IPS DF 4.7 (cell line): ENCODE data around the gene NOTCH3.

ENCODE experiments used
- DNase-seq: peaks from one replicate; pipeline ENCODE4 v3.0.0-alpha.2; 2013; ENCODE audit warnings: low spot score; ENCODE audit errors: extremely low read depth

The NOTCH3 gene

DNA sequence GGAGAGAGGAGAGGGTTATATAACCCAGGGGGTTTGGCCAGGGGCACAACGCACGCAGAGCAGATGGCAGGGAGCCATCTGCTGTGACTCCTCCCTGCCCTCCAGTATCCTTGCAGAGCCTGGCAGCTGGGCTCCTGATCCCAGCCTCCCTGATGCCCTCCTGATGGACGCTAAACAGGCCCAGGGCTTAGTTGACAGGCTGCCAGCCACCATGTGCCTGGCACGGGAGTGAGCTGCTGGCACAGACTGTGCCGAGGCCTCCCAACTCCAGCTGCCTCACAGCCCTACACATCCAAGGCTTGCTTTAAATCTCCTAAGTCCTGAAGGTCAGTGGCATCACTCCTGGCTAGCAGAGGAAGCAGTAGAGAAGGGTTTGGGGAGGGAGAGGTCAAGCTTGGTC is 76.9 kb downstream of the NOTCH3 start:
- DNase-seq, result no peak

GRCh38 chr19:15123031-15123890 is 77.5 kb downstream of the NOTCH3 start:
- no peak for DNase-seq

- DNase-seq, result no peak
Measured at GRCh38 chr19:15122331-15123030, 78.3 kb downstream of the NOTCH3 start.

DNA sequence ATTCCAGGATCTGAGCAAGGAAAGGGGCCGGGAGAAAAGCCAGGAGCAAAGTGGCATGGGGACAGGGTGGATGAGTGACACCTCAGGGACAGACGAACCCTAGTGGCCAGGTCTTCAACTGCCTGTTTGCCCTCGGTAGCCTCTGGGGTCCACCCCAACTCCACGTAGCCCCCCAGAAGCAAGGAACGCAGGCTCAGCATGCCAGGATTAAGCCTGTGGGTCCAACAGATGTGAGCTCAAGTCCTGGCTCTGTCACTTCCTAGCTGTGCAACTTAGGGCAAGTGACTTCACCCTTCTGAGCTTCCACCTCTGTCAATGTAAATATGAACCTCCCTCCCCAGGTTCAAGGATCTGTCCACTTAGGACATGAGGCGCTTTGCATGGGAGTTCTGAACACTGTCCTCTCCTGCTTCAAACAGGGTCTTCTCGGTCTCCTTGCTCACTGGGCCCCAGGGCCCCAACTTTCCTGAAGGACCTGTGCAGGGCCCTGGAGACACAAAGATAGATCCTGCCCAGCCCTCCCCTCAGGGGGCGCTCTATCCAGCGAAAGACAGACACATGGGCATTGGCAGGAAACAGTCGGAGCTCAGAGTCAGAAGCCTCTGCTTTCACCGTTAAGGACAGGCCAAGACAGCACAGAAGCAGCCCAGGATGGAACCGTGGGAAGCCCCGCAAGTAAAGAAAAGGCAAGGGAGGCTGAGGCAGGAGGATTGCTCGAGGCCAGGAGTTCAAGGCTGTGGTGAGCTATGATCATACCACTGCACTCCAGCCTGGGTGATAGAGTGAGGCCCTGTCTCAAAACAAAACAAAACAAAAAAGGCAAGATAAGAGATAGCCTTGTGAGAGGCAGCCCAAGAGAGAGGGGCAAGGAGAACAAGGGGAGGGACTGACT is 80.4 kb downstream of the NOTCH3 start:
- DNase-seq, result no peak

- no peak for DNase-seq
Measured at GRCh38 chr19:15118789-15119494, 81.9 kb downstream of the NOTCH3 start.

DNA sequence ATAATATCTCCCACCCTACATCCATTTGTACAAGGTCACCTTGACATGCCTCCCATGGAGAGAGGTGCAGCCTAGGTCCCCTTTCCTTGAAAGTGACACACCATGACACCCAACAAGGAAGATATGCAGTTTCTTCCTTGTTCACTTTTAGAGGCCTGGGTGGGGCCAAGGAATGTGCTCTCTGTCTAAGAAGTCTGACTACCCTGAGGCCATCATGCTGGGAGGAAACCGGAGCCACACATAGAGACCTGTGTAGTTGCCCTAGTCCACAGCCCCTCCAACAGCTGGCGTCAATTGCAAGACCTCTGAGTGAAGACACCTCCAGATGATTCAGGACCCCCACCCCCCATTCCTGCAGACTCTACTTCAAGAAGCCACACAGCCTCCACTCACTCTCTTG is 82.5 kb downstream of the NOTCH3 start:
- DNase-seq, result no peak

- no peak for DNase-seq
Measured at GRCh38 chr19:15116856-15117255, 83.9 kb downstream of the NOTCH3 start.

- DNase-seq, result no peak
Measured at GRCh38 chr19:15115762-15116615, 84.8 kb downstream of the NOTCH3 start.

DNA sequence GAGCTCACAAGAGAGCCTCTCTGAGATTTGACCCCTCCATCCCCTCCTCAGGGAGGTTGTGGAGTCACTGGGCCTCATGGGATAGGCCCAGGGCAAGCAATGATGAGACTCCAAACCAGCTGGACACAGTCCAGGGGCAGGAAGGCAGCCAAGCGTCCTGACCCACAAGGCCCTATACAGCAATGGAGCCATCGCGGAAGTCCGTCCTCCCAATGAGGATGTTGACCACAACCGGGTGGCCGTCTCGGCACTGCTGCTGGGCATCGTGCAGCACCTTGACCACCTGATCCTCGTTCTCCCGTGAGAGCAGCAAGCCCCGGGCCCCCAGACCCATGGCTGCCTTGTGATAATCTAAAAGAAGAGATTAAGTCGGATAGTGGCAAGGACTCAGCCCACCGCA is 85.7 kb downstream of the NOTCH3 start:
- DNase-seq, result no peak

DNA sequence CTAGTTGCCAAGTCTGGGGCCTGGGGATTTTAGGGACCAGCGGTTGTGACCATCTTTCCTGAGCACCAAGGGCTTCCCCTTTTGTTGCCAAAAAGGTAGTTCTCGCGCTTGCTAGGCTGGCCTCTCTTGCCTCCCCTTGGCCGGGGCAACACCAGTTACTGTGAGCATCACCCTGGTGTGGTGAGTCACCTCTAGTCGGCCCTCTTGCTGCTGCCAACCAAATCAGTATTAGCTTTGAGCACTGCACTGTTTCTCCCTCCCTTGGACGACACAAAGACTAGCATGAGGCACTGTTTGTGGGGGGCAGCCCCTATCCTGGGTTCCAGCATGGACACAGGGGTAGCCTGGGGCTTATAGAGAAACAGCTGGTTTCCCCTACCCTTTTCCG is 86.6 kb downstream of the NOTCH3 start:
- no peak for DNase-seq

DNA sequence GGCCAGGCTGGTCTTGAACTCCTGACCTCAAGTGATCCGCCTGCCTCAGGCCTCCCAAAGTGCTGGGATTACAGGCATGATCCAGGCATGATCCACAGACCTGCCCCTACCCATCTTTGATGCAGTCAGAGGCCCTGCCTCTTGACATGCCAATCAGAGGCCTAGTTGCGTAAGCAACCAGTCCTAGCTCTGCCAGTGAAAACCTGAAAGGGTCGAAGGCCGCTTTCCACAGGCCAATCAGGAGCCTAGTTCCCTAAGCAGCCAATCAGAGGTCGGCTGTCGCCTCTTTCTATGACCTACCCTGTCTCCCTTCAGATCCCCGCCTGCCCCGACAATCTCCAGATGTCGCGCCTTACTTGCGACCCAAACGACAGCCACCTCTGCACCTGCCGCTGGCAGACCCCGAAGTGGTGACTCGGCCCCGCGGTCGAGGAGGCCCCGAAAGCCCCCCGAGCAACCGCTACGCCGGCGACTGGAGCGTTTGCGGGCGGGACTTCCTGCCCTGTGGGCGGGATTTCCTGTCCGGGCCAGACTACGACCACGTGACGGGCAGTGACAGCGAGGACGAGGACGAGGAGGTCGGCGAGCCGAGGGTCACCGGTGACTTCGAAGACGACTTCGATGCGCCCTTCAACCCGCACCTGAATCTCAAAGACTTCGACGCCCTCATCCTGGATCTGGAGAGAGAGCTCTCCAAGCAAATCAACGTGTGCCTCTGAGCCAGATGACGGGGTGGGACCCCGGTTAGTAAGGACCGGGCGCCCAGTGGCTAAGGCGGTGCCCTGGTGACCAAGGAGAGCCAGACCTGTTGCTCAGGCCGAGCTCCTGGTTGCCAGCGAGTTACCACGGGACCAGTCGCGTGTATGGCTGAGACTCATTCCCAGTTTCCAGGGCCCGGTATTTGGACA is 87.3 kb downstream of the NOTCH3 start:
- no peak for DNase-seq

- DNase-seq, result no peak
Measured at GRCh38 chr19:15112385-15112784, 88.4 kb downstream of the NOTCH3 start.

GRCh38 chr19:15111758-15112157 is 89.0 kb downstream of the NOTCH3 start:
- DNase-seq, result no peak

DNA sequence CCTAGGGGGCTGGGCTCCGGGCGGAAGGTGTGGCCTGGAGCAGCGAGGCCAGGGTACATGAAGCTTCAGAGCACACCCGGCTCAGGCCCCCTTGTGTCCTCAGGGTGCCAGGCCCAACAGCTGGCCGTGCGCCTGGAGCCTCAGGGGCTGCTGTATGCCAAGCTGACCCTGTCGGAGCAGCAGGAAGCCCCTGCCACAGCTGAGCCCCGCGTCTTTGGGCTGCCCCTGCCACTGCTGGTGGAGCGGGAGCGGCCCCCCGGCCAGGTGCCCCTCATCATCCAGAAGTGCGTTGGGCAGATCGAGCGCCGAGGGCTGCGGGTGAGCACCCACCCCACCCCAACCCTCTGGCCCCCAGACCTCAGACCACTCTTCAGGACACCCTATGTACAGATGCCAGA is 90.4 kb downstream of the NOTCH3 start:
- no peak for DNase-seq

DNA sequence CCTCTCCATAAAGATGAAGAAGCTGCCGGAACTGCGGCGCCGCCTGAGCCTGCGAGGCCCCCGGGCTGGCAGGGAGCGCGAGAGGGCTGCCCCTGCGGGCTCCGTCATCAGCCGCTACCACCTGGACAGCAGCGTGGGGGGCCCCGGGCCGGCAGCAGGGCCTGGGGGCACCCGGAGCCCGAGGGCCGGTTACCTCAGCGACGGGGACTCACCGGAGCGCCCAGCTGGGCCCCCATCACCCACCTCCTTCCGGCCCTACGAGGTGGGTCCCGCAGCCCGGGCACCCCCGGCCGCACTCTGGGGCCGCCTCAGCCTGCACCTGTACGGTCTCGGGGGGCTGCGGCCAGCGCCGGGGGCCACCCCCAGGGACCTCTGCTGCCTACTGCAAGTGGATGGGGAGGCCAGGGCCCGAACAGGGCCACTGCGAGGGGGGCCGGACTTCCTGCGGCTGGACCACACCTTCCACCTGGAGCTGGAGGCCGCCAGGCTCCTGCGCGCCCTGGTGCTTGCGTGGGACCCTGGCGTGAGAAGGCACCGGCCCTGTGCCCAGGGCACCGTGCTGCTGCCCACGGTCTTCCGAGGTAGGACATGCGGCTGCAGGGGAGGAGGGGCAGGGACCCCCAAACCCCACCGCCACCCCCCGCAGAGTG is 90.9 kb downstream of the NOTCH3 start:
- no peak for DNase-seq
